ENCODE measurements around the gene TSEN34. TPM values are rescaled to one million over a fixed set of nuclear protein-coding genes. Genes with fewer than 3 reads are reported as not detected.
"Not testable (repeated sequence)": the region's sequence is repeated elsewhere in the genome, so short reads cannot be mapped to it uniquely, and the experiment has no call there.

TSEN34 gene
- total RNA-seq, 2 donors from 2014 or later: 14.3 to 16.7 TPM

DNA sequence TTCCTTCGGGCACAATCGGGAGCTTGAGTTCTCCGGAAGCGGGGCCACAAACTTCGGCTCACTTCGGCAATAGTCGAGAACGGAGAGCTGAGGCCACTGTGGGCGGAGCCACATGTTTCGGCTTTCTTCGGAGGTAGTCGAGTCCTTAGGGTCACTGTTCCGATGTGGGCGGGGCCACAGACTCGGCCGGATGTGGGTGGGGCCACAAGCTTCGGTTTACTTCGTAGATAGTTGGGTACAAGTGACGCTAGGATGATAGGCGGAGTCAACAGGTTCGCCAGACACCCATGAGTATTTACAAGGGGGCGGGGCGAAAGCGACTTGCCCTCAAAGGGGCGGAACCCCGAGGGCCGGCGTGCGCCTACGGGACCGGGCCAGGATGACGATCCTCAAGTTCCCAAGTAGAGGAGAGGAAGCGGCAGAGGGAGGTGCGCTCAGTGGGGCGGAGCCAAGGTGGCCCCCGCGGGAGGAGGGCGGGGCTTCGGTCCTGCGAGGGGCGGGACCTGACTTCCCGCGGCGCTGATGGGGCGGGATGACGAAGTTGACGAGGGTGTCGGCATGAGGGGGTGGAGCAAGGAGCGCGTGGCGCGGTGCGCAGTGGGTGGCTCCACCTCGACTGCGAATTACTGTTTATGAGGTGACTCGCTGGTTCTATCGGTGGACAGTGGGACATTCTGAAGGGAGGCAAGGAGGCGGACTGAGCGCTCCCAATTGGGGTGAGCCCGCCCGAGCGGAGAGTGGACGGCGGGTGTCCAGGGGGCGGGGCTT is 1.2 kb upstream of the TSEN34 start:
- H3K27me3 Mint-ChIP-seq: no peaks in the 10 kb centered on the region
- H3K27ac Mint-ChIP-seq: peak overlapping the region; percentile 96
- peaks cover 15% of the 10 kb centered on the region for H3K4me1 Mint-ChIP-seq
- H3K36me3 Mint-ChIP-seq (ENCODE audit: low read depth): peaks cover 60% of the 10 kb centered on the region
- H3K4me3 Mint-ChIP-seq: peak overlapping the region; percentile 87
- H3K9me3 Mint-ChIP-seq: no peaks in the 10 kb centered on the region
- ATAC-seq (replicated peaks): peak; percentile 65

DNA sequence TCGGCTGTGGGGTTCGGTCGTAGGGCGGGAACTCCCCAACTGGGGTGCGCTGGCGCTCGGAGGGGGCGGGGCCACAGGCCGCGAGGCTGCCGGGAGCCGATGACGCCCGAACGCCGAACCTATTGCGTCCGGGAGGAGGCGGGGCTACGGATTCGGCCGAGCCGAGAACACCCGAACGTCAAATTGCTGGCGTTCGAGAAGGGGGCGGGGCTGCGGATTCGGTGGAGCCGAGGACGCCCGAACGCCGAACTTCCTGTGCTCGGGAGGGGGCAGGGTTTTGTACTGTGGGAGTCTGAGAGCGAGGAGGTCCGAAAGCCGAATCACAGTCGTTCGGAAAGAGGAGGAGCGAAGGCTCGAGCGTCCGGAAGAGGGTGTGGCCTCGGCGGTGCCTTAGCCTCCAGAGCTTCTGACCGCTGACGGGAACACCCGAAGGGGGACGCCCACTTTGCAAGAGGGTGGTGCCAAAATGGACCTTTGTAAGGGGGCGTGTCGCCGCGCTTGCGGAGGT is 551 bp upstream of the TSEN34 start:
- H3K27me3 Mint-ChIP-seq: no peaks in the 10 kb centered on the region
- peak overlapping the region; percentile 87 for H3K4me3 Mint-ChIP-seq
- no peaks in the 10 kb centered on the region for H3K9me3 Mint-ChIP-seq
- peaks cover 61% of the 10 kb centered on the region for H3K36me3 Mint-ChIP-seq (ENCODE audit: low read depth)
- ATAC-seq (replicated peaks): peak; percentile 68
- H3K27ac Mint-ChIP-seq: peak overlapping the region; percentile 96
- H3K4me1 Mint-ChIP-seq: peaks cover 15% of the 10 kb centered on the region

DNA sequence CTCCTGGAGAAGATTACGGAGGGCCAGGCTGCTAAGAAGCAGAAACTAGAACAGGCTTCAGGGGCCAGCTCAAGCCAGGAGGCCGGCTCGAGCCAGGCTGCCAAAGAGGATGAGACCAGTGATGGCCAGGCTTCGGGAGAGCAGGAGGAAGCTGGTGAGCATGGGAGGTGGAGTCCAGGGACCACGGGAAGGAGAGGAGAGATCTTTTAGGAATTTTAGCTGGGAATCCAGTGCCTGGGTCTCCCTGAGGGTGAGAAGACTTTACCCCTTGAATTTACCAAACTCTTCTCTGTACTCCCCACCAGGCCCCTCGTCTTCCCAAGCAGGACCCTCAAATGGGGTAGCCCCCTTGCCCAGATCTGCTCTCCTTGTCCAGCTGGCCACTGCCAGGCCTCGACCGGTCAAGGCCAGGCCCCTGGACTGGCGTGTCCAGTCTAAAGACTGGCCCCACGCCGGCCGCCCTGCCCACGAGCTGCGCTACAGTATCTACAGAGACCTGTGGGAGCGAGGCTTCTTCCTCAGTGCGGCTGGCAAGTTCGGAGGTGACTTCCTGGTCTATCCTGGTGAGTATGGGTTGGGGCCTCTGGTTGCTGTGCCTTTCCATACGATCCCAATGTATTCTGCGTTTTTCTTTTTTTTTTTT is 824 bp downstream of the TSEN34 start:
- H3K4me1 Mint-ChIP-seq: peaks cover 15% of the 10 kb centered on the region
- peaks cover 56% of the 10 kb centered on the region for H3K36me3 Mint-ChIP-seq (ENCODE audit: low read depth)
- peak overlapping the region; percentile 79 for H3K27ac Mint-ChIP-seq
- H3K27me3 Mint-ChIP-seq: no peaks in the 10 kb centered on the region
- ATAC-seq (replicated peaks): no peak
- peak overlapping the region; percentile 87 for H3K4me3 Mint-ChIP-seq
- H3K9me3 Mint-ChIP-seq: no peaks in the 10 kb centered on the region

DNA sequence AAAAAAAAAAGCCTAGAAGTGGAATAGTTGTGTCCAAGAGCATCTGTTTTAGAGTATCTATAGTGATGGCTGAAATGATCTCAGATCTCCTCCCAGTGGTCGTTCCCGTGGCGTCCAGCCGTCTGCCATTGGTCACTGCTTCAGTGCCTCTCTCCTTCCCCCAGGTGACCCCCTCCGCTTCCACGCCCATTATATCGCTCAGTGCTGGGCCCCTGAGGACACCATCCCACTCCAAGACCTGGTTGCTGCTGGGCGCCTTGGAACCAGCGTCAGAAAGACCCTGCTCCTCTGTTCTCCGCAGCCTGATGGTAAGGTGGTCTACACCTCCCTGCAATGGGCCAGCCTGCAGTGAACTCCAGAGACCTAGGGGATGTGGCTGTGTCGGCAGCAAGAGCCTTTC is 1.9 kb downstream of the TSEN34 start:
- peaks cover 50% of the 10 kb centered on the region for H3K36me3 Mint-ChIP-seq (ENCODE audit: low read depth)
- no peak overlapping the region for H3K27ac Mint-ChIP-seq
- no peaks in the 10 kb centered on the region for H3K27me3 Mint-ChIP-seq
- no peak for ATAC-seq (replicated peaks)
- no peaks in the 10 kb centered on the region for H3K9me3 Mint-ChIP-seq
- peaks cover 7% of the 10 kb centered on the region for H3K4me1 Mint-ChIP-seq
- H3K4me3 Mint-ChIP-seq: peak overlapping the region; percentile 87

DNA sequence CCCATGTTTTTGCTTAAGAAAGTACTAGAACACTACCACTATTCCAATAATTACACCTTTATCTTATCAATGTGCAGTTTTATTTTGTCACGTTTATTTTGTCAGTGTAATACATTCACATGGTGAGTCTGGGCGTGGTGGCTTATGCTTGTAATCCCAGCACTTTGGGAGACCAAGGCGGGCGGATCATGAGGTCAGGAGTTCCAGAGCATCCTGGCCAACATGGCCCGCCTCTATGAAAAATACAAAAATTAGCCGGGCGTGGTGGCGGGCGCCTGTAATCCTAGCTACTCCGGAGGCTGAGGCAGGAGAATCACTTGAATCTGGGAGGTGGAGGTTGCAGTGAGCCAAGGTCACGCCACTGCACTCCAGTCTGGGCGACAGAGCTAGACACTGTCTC is 3.4 kb downstream of the TSEN34 start:
- H3K36me3 Mint-ChIP-seq (ENCODE audit: low read depth): peaks cover 49% of the 10 kb centered on the region
- not testable (repeated sequence) for H3K4me1 Mint-ChIP-seq; H3K9me3 Mint-ChIP-seq; ATAC-seq (replicated peaks); H3K27me3 Mint-ChIP-seq; H3K4me3 Mint-ChIP-seq; H3K27ac Mint-ChIP-seq

DNA sequence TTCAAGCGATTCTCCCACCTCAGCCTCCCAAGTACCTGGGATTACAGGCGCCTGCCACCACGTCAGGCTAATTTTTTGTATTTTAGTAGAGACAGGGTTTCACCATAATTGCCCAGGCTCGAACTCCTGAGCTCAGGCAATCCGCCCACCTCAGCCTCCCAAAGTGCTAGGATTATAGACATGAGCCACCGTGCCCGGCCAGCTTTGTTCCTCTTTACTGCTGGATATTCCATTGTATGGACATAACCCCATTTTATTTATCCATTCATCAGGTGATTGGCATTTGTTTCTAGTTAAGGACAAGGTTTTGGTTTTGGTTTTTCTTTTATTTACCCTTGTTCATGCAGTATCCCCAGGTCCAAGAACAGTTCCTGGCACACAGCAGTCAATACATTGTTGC is 5.4 kb downstream of the TSEN34 start:
- H3K27ac Mint-ChIP-seq: no peak overlapping the region
- H3K4me3 Mint-ChIP-seq: no peak overlapping the region
- H3K36me3 Mint-ChIP-seq (ENCODE audit: low read depth): peaks cover 59% of the 10 kb centered on the region
- H3K27me3 Mint-ChIP-seq: no peaks in the 10 kb centered on the region
- H3K4me1 Mint-ChIP-seq: peaks cover 6% of the 10 kb centered on the region
- no peak for ATAC-seq (replicated peaks)
- H3K9me3 Mint-ChIP-seq: no peaks in the 10 kb centered on the region

DNA sequence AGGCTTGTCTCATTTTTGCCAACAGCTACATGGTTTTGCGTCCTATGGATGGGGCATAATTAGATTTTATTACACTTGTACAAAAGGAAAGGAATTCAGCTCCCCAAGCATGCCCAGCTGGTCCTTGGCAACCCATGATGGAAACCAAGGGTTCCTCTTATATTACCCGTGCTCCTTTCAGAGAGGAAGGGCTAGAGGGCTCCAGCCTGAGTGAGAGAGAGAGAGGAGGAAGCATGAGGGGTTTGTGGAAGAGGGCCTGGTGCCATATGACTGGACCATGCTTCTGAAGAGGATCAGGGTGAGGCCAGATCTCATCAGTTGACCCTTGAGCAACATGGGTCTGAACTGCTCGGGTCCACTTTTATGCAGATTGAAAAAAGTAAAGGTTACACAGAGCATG is 6.0 kb downstream of the TSEN34 start:
- ATAC-seq (replicated peaks): no peak
- Mint-ChIP-seq H3K4me3 (no peak overlapping the region), H3K4me1 (no peaks in the 10 kb centered on the region), H3K27ac (no peak overlapping the region), H3K27me3 (no peaks in the 10 kb centered on the region), H3K36me3 (ENCODE audit: low read depth) (peaks cover 59% of the 10 kb centered on the region), H3K9me3 (no peaks in the 10 kb centered on the region)

DNA sequence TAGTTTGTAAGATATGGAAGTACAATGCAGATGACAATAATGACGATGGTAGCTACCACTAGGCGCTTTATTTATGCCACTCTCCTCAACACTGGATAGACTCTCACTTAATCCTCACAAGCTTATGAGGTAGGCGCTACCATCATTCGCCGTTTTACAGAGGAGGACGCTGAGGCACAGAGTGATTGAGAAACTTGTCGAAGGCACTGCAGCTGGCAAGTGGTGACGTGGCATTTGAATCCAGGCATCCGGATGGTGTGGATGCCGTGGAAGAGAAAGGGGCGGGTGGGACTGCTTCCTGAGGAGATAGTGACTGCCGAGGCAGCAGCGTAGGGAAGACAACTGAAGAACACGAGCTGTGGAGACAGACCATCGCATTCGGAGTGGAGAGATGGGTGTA is 8.3 kb downstream of the TSEN34 start:
- Mint-ChIP-seq H3K27me3 (no peaks in the 10 kb centered on the region), H3K27ac (peak overlapping the region; percentile 99), H3K36me3 (ENCODE audit: low read depth) (peaks cover 61% of the 10 kb centered on the region), H3K4me3 (peak overlapping the region; percentile 91), H3K9me3 (no peaks in the 10 kb centered on the region), H3K4me1 (peaks cover 11% of the 10 kb centered on the region)
- no peak for ATAC-seq (replicated peaks)

DNA sequence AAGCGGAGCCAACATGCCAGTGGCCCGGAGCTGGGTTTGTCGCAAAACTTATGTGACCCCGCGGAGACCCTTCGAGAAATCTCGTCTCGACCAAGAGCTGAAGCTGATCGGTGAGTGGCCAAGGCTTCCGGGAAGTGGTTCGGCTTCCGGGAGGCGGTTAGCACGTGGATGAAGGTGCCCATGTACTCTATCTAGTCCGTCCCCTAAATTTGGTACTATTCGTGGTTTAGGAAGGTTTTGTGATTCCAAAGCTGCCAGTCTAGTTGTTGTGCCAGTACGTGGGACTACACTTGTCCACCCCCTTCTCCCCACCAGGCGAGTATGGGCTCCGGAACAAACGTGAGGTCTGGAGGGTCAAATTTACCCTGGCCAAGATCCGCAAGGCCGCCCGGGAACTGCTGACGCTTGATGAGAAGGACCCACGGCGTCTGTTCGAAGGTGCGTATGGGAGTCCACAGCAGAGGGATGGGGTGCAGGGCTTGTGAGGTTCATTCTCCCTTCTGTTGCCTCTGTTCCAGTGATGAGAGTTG is 10.1 kb downstream of the TSEN34 start:
- Mint-ChIP-seq H3K4me3 (peak overlapping the region; percentile 91), H3K4me1 (peaks cover 22% of the 10 kb centered on the region), H3K36me3 (ENCODE audit: low read depth) (peaks cover 64% of the 10 kb centered on the region), H3K9me3 (no peaks in the 10 kb centered on the region), H3K27ac (peak overlapping the region; percentile 99), H3K27me3 (no peaks in the 10 kb centered on the region)
- ATAC-seq (replicated peaks): no peak

DNA sequence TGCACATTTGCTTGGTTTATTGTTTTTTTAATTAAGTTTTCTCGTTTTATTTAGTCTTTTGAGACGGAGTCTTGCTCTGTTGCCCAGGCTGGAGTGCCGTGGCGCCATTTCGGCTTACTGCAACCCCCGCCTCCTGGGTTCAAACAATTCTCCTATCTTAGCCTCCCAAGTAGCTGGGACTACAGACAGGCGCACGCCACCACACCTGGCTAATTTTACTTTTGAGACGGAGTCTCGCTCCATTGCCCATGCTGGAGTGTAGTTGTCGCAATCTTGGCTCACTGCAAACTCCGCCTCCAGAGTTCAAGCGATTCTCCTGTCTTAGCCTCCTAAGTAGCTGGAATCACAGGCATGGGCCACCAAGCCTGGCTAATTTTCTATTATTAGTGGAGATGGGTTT is 10.9 kb downstream of the TSEN34 start:
- peak overlapping the region; percentile 99 for H3K27ac Mint-ChIP-seq
- H3K4me3 Mint-ChIP-seq: peak overlapping the region; percentile 91
- no peaks in the 10 kb centered on the region for H3K27me3 Mint-ChIP-seq
- peaks cover 70% of the 10 kb centered on the region for H3K36me3 Mint-ChIP-seq (ENCODE audit: low read depth)
- H3K9me3 Mint-ChIP-seq: no peaks in the 10 kb centered on the region
- ATAC-seq (replicated peaks): no peak
- peaks cover 22% of the 10 kb centered on the region for H3K4me1 Mint-ChIP-seq

DNA sequence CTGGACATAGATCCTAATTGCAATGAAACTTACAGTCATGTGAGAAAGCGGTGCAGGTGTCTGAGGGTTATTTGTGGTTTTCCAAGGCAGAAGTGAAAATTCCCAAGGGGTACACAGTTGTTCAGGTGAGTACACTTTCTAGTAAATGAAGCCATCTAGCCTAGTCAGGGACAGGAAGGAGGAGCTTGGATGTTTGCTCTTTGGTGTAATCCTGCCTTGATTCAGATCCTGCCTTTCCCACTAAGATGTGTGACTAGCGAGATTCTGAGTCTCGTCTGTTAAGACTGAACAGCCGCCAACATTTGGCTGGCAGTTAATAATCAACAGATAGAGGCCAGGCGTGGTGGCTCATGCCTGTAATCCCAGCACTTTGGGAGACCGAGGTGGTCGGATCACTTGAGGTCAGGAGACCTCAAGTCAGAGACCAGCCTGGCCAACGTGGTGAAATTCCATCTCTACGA is 12.1 kb downstream of the TSEN34 start:
- Mint-ChIP-seq H3K9me3 (no peaks in the 10 kb centered on the region), H3K27me3 (no peaks in the 10 kb centered on the region), H3K4me3 (peak overlapping the region; percentile 91), H3K27ac (peak overlapping the region; percentile 99), H3K36me3 (ENCODE audit: low read depth) (peaks cover 78% of the 10 kb centered on the region), H3K4me1 (peaks cover 33% of the 10 kb centered on the region)
- ATAC-seq (replicated peaks): no peak

DNA sequence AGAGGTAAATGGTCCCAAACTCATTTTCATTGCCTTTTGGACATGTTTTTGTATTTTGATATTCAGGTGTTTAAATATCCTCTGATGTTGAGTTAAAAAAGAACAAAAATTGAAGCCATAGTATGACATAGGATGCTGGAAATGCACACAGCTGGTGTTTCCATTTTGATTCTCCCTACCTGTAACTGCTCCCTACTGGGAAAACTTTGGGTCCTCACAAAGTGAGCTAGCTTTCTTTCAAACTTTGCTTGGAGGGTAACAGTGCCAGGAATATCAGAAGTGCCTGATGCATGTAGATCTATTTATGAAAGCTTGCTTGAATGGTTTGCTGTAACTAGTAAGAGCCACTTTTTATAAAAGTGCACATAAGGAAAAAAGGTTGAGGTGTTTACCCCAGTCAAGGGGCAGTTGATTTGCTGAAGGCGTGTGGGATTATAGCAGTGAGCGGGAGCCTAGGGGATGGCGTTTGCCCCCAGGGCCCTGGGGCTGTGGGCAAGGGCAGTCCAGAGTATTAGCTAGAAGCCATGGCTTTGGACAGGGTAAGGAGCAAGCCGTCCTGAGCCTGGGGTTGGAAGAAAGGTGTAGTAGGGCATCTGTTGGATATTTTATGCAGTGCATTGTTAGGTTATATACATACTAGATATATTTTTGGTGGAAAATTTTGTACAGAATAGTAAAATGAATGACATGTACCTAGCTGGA is 13.8 kb downstream of the TSEN34 start:
- H3K36me3 Mint-ChIP-seq (ENCODE audit: low read depth): peaks cover 90% of the 10 kb centered on the region
- no peaks in the 10 kb centered on the region for H3K27me3 Mint-ChIP-seq
- H3K4me1 Mint-ChIP-seq: peaks cover 41% of the 10 kb centered on the region
- ATAC-seq (replicated peaks): no peak
- H3K27ac Mint-ChIP-seq: peak overlapping the region; percentile 51
- peak overlapping the region; percentile 91 for H3K4me3 Mint-ChIP-seq
- H3K9me3 Mint-ChIP-seq: no peaks in the 10 kb centered on the region

DNA sequence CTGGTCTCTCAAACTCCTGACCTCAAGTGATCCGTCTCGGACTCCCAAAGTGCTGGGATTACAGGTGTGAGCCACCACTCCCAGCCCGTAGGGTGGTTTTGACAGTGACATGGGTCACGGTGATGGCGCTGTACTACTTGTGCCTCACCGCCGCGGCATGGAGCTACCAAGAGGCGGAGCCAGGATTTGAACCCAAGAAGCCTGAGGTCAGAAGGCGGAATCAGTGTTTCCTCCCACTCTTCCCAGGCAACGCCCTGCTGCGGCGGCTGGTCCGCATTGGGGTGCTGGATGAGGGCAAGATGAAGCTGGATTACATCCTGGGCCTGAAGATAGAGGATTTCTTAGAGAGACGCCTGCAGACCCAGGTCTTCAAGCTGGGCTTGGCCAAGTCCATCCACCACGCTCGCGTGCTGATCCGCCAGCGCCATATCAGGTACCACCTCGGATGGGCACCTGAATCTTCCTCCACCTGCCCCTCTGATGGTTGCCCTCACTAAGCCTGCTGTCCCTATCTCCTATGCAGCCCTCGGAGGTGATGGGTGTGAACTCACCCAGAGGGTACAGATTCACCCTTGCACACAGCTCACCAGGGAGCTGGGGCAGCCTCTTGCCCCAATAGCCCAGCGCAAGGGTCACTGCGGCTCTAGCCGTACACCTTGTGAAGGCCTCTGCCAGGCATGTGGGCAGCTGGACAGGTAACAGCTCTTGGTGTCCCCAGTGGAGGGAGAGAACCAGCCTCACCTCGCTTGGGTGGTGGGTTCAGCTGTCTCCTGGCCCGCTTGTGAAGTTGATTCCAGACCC is 15.1 kb downstream of the TSEN34 start:
- Mint-ChIP-seq H3K36me3 (ENCODE audit: low read depth) (peaks cover 94% of the 10 kb centered on the region), H3K4me1 (peaks cover 51% of the 10 kb centered on the region), H3K4me3 (peak overlapping the region; percentile 91), H3K27ac (no peak overlapping the region), H3K9me3 (no peaks in the 10 kb centered on the region), H3K27me3 (no peaks in the 10 kb centered on the region)
- ATAC-seq (replicated peaks): no peak

DNA sequence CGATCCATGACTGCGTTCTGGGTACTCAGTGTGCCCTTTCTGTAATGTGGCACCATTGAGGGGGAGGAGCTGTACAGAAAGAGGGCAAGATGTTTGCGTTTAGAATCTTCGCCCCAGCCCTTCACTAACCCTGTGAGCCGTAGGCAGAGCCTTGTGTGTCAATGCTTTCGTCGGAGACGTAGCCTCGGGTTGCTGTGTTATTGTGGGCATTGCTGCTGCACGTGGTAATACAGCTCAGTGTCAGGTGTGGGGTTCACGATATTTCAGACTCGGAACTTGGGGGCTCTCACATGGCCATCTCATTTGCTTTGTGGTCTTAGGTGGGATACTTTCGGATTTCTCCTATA is 15.7 kb downstream of the TSEN34 start:
- H3K4me3 Mint-ChIP-seq: peak overlapping the region; percentile 91

More for the DNA sequence above, 15.7 kb downstream of the TSEN34 start:
- no peaks in the 10 kb centered on the region for H3K27me3 Mint-ChIP-seq
- ATAC-seq (replicated peaks): no peak
- peak overlapping the region; percentile 73 for H3K27ac Mint-ChIP-seq
- peaks cover 53% of the 10 kb centered on the region for H3K4me1 Mint-ChIP-seq
- H3K9me3 Mint-ChIP-seq: no peaks in the 10 kb centered on the region
- H3K36me3 Mint-ChIP-seq (ENCODE audit: low read depth): peaks cover 92% of the 10 kb centered on the region
